GM19397 (cell line): ENCODE data around the gene CPSF4.
"Not testable (repeated sequence)": the region's sequence is repeated elsewhere in the genome, so short reads cannot be mapped to it uniquely, and the experiment has no call there.

ENCODE experiments used
- ATAC-seq: cut with Tn5 transposase; IDR thresholded peaks from one replicate; pipeline ENCODE4 v1.9.1; 2021; ENCODE audit warnings: mild to moderate bottlenecking, moderate library complexity; ENCODE audit not compliant: unreplicated experiment

Gene CPSF4

GRCh38 chr7:99485094-99485493 lies 46.4 kb downstream of the CPSF4 start:
- ATAC-seq: no peak

GRCh38 chr7:99489235-99489634 lies 50.5 kb downstream of the CPSF4 start:
- ATAC-seq: no peak

- no peak for ATAC-seq
Measured at GRCh38 chr7:99490878-99491277, 52.1 kb downstream of the CPSF4 start.

- ATAC-seq: no peak
Measured at GRCh38 chr7:99493823-99494222, 55.1 kb downstream of the CPSF4 start.

GRCh38 chr7:99497766-99498545 lies 59.2 kb downstream of the CPSF4 start:
- ATAC-seq: no peak

- ATAC-seq: no peak
Measured at GRCh38 chr7:99498546-99498944, 59.8 kb downstream of the CPSF4 start.

- no peak for ATAC-seq
Measured at GRCh38 chr7:99499371-99499720, 60.6 kb downstream of the CPSF4 start.

- ATAC-seq: peak; percentile 43
Measured at GRCh38 chr7:99499721-99500636, 61.2 kb downstream of the CPSF4 start, which contains the start of gene ZNF394. TSS of gene ZNF394 (minus strand) at chr7:99500281. CDS start at chr7:99500093, 188 bp downstream.

- no peak for ATAC-seq
Measured at GRCh38 chr7:99500637-99501009, 61.9 kb downstream of the CPSF4 start.

- not testable (repeated sequence) for ATAC-seq
Measured at GRCh38 chr7:99501236-99501635, 62.5 kb downstream of the CPSF4 start.

GRCh38 chr7:99504281-99504602 lies 65.5 kb downstream of the CPSF4 start:
- ATAC-seq: no peak

- ATAC-seq: peak; percentile 81
Measured at GRCh38 chr7:99504603-99505323, 66.0 kb downstream of the CPSF4 start, which contains the start of gene ZKSCAN5. TSS of gene ZKSCAN5 (plus strand) at chr7:99504662. CDS start at chr7:99506045, 1,383 bp downstream.

- no peak for ATAC-seq
Measured at GRCh38 chr7:99505324-99505662, 66.5 kb downstream of the CPSF4 start.
